GM19023 (cell line): ENCODE measurements around the gene HMGN5.

Source experiments
- ATAC-seq: cut with Tn5 transposase; IDR thresholded peaks from one replicate; pipeline ENCODE4 v1.9.1; 2021; ENCODE audit warnings: mild to moderate bottlenecking, moderate library complexity; ENCODE audit not compliant: unreplicated experiment

HMGN5 gene

GRCh38 chrX:81201671-81202455, at the start of gene HMGN5, which contains the start of gene SH3BGRL:
TSS of gene HMGN5 (minus strand) at chrX:81201913. CDS start at chrX:81121549, 80,364 bp downstream.
TSS of gene SH3BGRL (plus strand) at chrX:81202102. CDS start at chrX:81202201, 99 bp downstream.
- peak; percentile 96 for ATAC-seq

GRCh38 chrX:81241753-81242152, 40.0 kb upstream of the HMGN5 start:
- no peak for ATAC-seq

GRCh38 chrX:81240701-81241331, 39.1 kb upstream of the HMGN5 start:
- no peak for ATAC-seq

GRCh38 chrX:81238166-81238565, 36.5 kb upstream of the HMGN5 start:
- ATAC-seq, result no peak

- no peak for ATAC-seq
These were observed 35.8 kb upstream of the HMGN5 start for GRCh38 chrX:81237516-81237915.

- no peak for ATAC-seq
These were observed 30.5 kb upstream of the HMGN5 start for GRCh38 chrX:81232218-81232617.

GRCh38 chrX:81231476-81231875, 29.8 kb upstream of the HMGN5 start:
- ATAC-seq, result no peak

GRCh38 chrX:81229901-81230300, 28.2 kb upstream of the HMGN5 start:
- ATAC-seq, result no peak

GRCh38 chrX:81229229-81229628, 27.5 kb upstream of the HMGN5 start:
- no peak for ATAC-seq

- ATAC-seq, result no peak
These were observed 14.0 kb upstream of the HMGN5 start for GRCh38 chrX:81215685-81216084.

GRCh38 chrX:81208916-81209315, 7.2 kb upstream of the HMGN5 start:
- ATAC-seq, result no peak

GRCh38 chrX:81206476-81206875, 4.8 kb upstream of the HMGN5 start:
- no peak for ATAC-seq

- no peak for ATAC-seq
These were observed 3.8 kb upstream of the HMGN5 start for GRCh38 chrX:81205551-81205950.

- ATAC-seq, result no peak
These were observed 1.2 kb upstream of the HMGN5 start for GRCh38 chrX:81202943-81203342.

- ATAC-seq, result no peak
These were observed 725 bp upstream of the HMGN5 start for GRCh38 chrX:81202456-81202819.

GRCh38 chrX:81201071-81201470, 642 bp downstream of the HMGN5 start:
- ATAC-seq, result no peak

- peak; percentile 91 for ATAC-seq
These were observed 6.0 kb downstream of the HMGN5 start for GRCh38 chrX:81195712-81196111.

- ATAC-seq, result no peak
These were observed 6.5 kb downstream of the HMGN5 start for GRCh38 chrX:81195259-81195658.

- no peak for ATAC-seq
These were observed 27.4 kb downstream of the HMGN5 start for GRCh38 chrX:81174286-81174685.

- no peak for ATAC-seq
These were observed 33.3 kb downstream of the HMGN5 start for GRCh38 chrX:81168391-81168790.

- ATAC-seq, result peak; percentile 96
These were observed 80.0 kb downstream of the HMGN5 start for GRCh38 chrX:81121513-81122363.
